K562 (cell line): ENCODE data around the gene PRKG1. TPM values are rescaled to one million over a fixed set of nuclear protein-coding genes. Genes with fewer than 3 reads are reported as not detected.

Source experiments
- ATAC-seq: fragments of 200-7000 bp; cut with Tn5 transposase; 3 replicates; pipeline ENCODE4 v1.9.1; 2020; ENCODE audit warnings: moderate library complexity
- BruUV-seq: library from RNA; stranded (reverse); fragments of 400-500 nt; replicated peaks from 2 replicates; lab custom pipeline; 2021; lab: Mats Ljungman, UMichigan
- CTCF ChIA-PET: fragments of 300-600 bp; formaldehyde crosslinking; extraction: SDS; loops from one replicate; lab custom pipeline; 2021; ENCODE audit warnings: low intra/inter-chr PET ratio; lab: Yijun Ruan, JAX
- POLR2A ChIA-PET: fragments of 300-600, 350-650 bp; sonication (Branson Sonifier 250); formaldehyde crosslinking; extraction: SDS; loops from one replicate; lab custom pipeline; 2021; ENCODE audit warnings: antibody characterized with exemption, inconsistent platforms; lab: Yijun Ruan, JAX
- DNase-seq, 4 experiments: peaks; one replicate each; pipeline versions ENCODE4 v3.0.0 to v3.0.0-alpha.2; 2011 to 2018; ENCODE audit warnings: low spot score in 3 of 4, mixed read lengths in 3 of 4; ENCODE audit errors: extremely low read depth in 1 of 4
- FAIRE-seq: peaks from 2 replicates; lab custom pipeline; 2011; peaks lifted over from hg19 to GRCh38; lab: Jason Lieb, UNC
- H2AFZ ChIP-seq: 2 replicates; pipeline ENCODE4 v1.6.0; 2011; ENCODE audit warnings: low read depth, low read length, control low read depth, inconsistent platforms
- H3K27ac ChIP-seq: fragments of 200-600 bp; 3 replicates; pipeline ENCODE4 v1.8.0; 2011; ENCODE audit warnings: low read depth, mild to moderate bottlenecking, control low read depth, inconsistent platforms, low read length, moderate library complexity, mixed read lengths; ENCODE audit errors: extremely low read depth
- H3K27me3 ChIP-seq, 2 experiments: fragments of 300-600 bp in 1 of 2; 2 replicates in 1 of 2; 3 replicates in 1 of 2; pipeline versions ENCODE4 v1.6.0 to v1.8.0; 2011; ENCODE audit warnings: inconsistent platforms in 2 of 2, low read length in 2 of 2, mild to moderate bottlenecking in 1 of 2, mixed read lengths in 1 of 2, moderate library complexity in 1 of 2; ENCODE audit not compliant: control insufficient read depth in 2 of 2, insufficient read depth in 2 of 2
- H3K36me3 ChIP-seq: fragments of 300-600 bp; 3 replicates; pipeline ENCODE4 v1.8.0; 2011; ENCODE audit warnings: mild to moderate bottlenecking, low read length, inconsistent platforms; ENCODE audit not compliant: control insufficient read depth, insufficient read depth
- H3K4me1 ChIP-seq, 2 experiments: fragments of 200-600 bp in 1 of 2; replicated peaks in 1 of 2; 2 replicates in 1 of 2; 3 replicates in 1 of 2; pipeline versions ENCODE4 v1.5.1 to v1.8.0; 2011; ENCODE audit warnings: inconsistent platforms in 2 of 2, low read length in 2 of 2, mild to moderate bottlenecking in 1 of 2, mixed read lengths in 1 of 2, moderate library complexity in 1 of 2; ENCODE audit not compliant: control insufficient read depth in 2 of 2, insufficient read depth in 2 of 2
- H3K4me2 ChIP-seq: 2 replicates; pipeline ENCODE4 v1.6.1; 2011; ENCODE audit warnings: low read length, control low read depth, inconsistent platforms, mixed read lengths; ENCODE audit not compliant: insufficient read depth
- H3K4me3 ChIP-seq: fragments of 200-600 bp; sonication (generic), shearing (Covaris generic); 2 replicates; pipeline ENCODE4 v1.5.1; 2016; ENCODE audit warnings: control low read depth, inconsistent platforms
- H3K79me2 ChIP-seq: fragments of 200-600 bp; 3 replicates; pipeline ENCODE4 v1.8.0; 2011; ENCODE audit warnings: low read length, inconsistent platforms; ENCODE audit not compliant: control insufficient read depth, insufficient read depth
- H3K9ac ChIP-seq, 2 experiments: 2 replicates each; pipeline versions ENCODE4 v1.6.0 to v1.6.1; 2011; ENCODE audit warnings: low read depth in 2 of 2, low read length in 2 of 2, control low read depth in 1 of 2, inconsistent platforms in 1 of 2, mild to moderate bottlenecking in 1 of 2, mixed read lengths in 1 of 2; ENCODE audit not compliant: insufficient read depth in 1 of 2
- H3K9me1 ChIP-seq: one replicate; pipeline ENCODE4 v1.6.0; 2011; ENCODE audit warnings: inconsistent platforms, mild to moderate bottlenecking, low read length, moderate library complexity; ENCODE audit not compliant: control insufficient read depth, insufficient read depth
- H3K9me3 ChIP-seq: replicated peaks from 2 replicates; pipeline ENCODE4 v1.5.1; 2011; ENCODE audit warnings: low read depth, low read length, inconsistent platforms; ENCODE audit not compliant: control insufficient read depth, insufficient read depth
- H4K20me1 ChIP-seq: replicated peaks from 2 replicates; pipeline ENCODE4 v1.6.1; 2011; ENCODE audit warnings: low read length, inconsistent platforms, mixed read lengths; ENCODE audit not compliant: control insufficient read depth, insufficient read depth
- ARID2 ChIP-seq: fragments of 450-650 bp; IDR thresholded peaks from 2 replicates; pipeline ENCODE4 v1.6.1; 2017; ENCODE audit warnings: antibody characterized with exemption, mild to moderate bottlenecking
- E2F3 ChIP-seq: fragments of 250-450 bp; sonication (Bioruptor Pico); IDR thresholded peaks from 2 replicates; pipeline ENCODE4 v1.4.0; 2020; ENCODE audit warnings: mild to moderate bottlenecking
- HDAC1 ChIP-seq, 2 experiments: fragments of 450-650 bp; IDR thresholded peaks; 2 replicates each; pipeline ENCODE4 v1.6.1; 2016 to 2017; ENCODE audit warnings: inconsistent platforms in 1 of 2, mild to moderate bottlenecking in 1 of 2, moderate library complexity in 1 of 2
- HLTF ChIP-seq: fragments of 450-650 bp; IDR thresholded peaks from 2 replicates; pipeline ENCODE4 v1.6.1; 2016
- IFI16 ChIP-seq: fragments of 250-450 bp; sonication (Bioruptor Pico); IDR thresholded peaks from 2 replicates; pipeline ENCODE4 v2.1.2; 2022; ENCODE audit warnings: mild to moderate bottlenecking, inconsistent platforms
- KAT7 ChIP-seq: sonication (generic); formaldehyde crosslinking; IDR thresholded peaks from 2 replicates; pipeline ENCODE4 v1.8.0; 2022; ENCODE audit warnings: missing genetic modification reagents, mild to moderate bottlenecking, borderline replicate concordance
- MEF2D ChIP-seq: conservative IDR thresholded peaks from 2 replicates; pipeline ENCODE4 v1.6.1; 2016; ENCODE audit warnings: low read depth, missing genetic modification characterization, missing compliant biosample characterization
- NFE2L1 ChIP-seq: fragments of 450-650 bp; IDR thresholded peaks from 2 replicates; pipeline ENCODE4 v1.6.1; 2016; ENCODE audit warnings: missing genetic modification characterization, low read depth, mild to moderate bottlenecking, missing compliant biosample characterization, moderate library complexity, borderline replicate concordance
- NONO ChIP-seq, 2 experiments: fragments of 200-400 bp in 1 of 2; fragments of 450-650 bp in 1 of 2; formaldehyde crosslinking in 1 of 2; IDR thresholded peaks; 2 replicates each; pipeline ENCODE4 v1.6.1; 2017; ENCODE audit warnings: low read depth in 2 of 2, mild to moderate bottlenecking in 2 of 2, moderate library complexity in 2 of 2, low read length in 1 of 2
- PHF21A ChIP-seq: fragments of 450-650 bp; IDR thresholded peaks from 2 replicates; pipeline ENCODE4 v1.6.1; 2017; ENCODE audit warnings: low read depth, borderline replicate concordance
- RAD21 ChIP-seq, 2 experiments: fragments of 250-450 bp in 1 of 2; fragments of 450-650 bp in 1 of 2; sonication (Bioruptor Pico) in 1 of 2; formaldehyde crosslinking in 1 of 2; IDR thresholded peaks in 1 of 2; conservative IDR thresholded peaks in 1 of 2; 2 replicates each; pipeline versions ENCODE4 v1.4.0 to v1.8.0; 2020 to 2022; ENCODE audit warnings: mild to moderate bottlenecking in 2 of 2, moderate library complexity in 1 of 2
- RAD51 ChIP-seq: fragments of 450-650 bp; IDR thresholded peaks from 2 replicates; pipeline ENCODE4 v1.7.1; 2016; ENCODE audit warnings: low read depth, mild to moderate bottlenecking, borderline replicate concordance
- SAFB2 ChIP-seq: fragments of 200-400 bp; formaldehyde crosslinking; IDR thresholded peaks from 2 replicates; pipeline ENCODE4 v1.6.1; 2018; ENCODE audit warnings: borderline replicate concordance, low read length, low read depth, moderate library complexity; ENCODE audit not compliant: severe bottlenecking
- SLC30A9 ChIP-seq: fragments of 250-450 bp; sonication (Bioruptor Pico); IDR thresholded peaks from 2 replicates; pipeline ENCODE4 v1.8.0; 2022; ENCODE audit warnings: mild to moderate bottlenecking, moderate library complexity
- TARDBP ChIP-seq: fragments of 450-650 bp; IDR thresholded peaks from 2 replicates; pipeline ENCODE4 v1.6.1; 2016
- USF2 ChIP-seq: sonication (generic); formaldehyde crosslinking; IDR thresholded peaks from 2 replicates; pipeline ENCODE4 v1.5.0; 2020; ENCODE audit warnings: missing genetic modification reagents
- ZNF224 ChIP-seq: sonication (generic); formaldehyde crosslinking; IDR thresholded peaks from 2 replicates; pipeline ENCODE4 v1.8.0; 2022; ENCODE audit warnings: mild to moderate bottlenecking, missing genetic modification reagents
- ZNF239 ChIP-seq: fragments of 250-450 bp; sonication (Bioruptor Pico); IDR thresholded peaks from 2 replicates; pipeline ENCODE4 v1.4.0; 2020; ENCODE audit warnings: mild to moderate bottlenecking
- ZNF644 ChIP-seq: fragments of 200-800 bp; sonication (Bioruptor generic); IDR thresholded peaks from 2 replicates; pipeline ENCODE4 v1.6.1; 2016; ENCODE audit warnings: low read depth, missing genetic modification characterization, missing compliant biosample characterization
- WGBS: fragments of 100-300 bp; shearing (Covaris generic); methylation state at CpG from one replicate; pipeline ENCODE4 v1.1.6; 2016; ENCODE audit warnings: low coverage, mixed read lengths; ENCODE audit not compliant: insufficient coverage; ENCODE audit errors: missing lambda C conversion rate; 5-methylcytosine and 5-hydroxymethylcytosine counted together
- in situ Hi-C: fragments of 300-500 bp; cut with MboI; formaldehyde crosslinking; loops from 4 replicates; pipeline ENCODE4 v1.15.0; 2018; ENCODE audit warnings: inconsistent platforms, mixed read lengths
- intact Hi-C: fragments of 100-400 bp; cut with micrococcal nuclease; formaldehyde crosslinking; loops from 2 replicates; pipeline ENCODE4 v1.14.2; 2022
- polyA plus RNA-seq, 8 experiments: library from polyadenylated mRNA; depleted of rRNA in 4 of 8; stranded (reverse) in 5 of 8; unstranded in 3 of 8; fragments of >200 nt; fragmentation: Nextera tagmentation in 2 of 8; fragmentation: Illumina TruSeq in 1 of 8; extraction: Ambion mirVana in 2 of 8; extraction: Trizol in 1 of 8; gene quantifications; 2 replicates each; pipeline versions ENCODE4 v1.2.1 to v1.2.3, GENCODE V29; 2011 to 2014; ENCODE audit warnings: inconsistent platforms in 1 of 8, missing spikeins in 1 of 8
- total RNA-seq, 7 experiments: library from RNA; depleted of rRNA in 6 of 7; stranded (reverse); fragments of >200 nt in 6 of 7; fragmentation: Illumina TruSeq in 2 of 7; extraction: Trizol in 2 of 7; gene quantifications; 2 replicates each; pipeline versions ENCODE4 v1.2.1 to v1.2.3, GENCODE V29; 2011 to 2021; ENCODE audit warnings: low replicate concordance in 1 of 7

Gene PRKG1
- total and polyA plus RNA-seq, 9 of the 15 experiments (the other 6 are each of a cell fraction or from before 2014, with no cell fraction given), result 0.22 TPM; not detected in 8

DNA sequence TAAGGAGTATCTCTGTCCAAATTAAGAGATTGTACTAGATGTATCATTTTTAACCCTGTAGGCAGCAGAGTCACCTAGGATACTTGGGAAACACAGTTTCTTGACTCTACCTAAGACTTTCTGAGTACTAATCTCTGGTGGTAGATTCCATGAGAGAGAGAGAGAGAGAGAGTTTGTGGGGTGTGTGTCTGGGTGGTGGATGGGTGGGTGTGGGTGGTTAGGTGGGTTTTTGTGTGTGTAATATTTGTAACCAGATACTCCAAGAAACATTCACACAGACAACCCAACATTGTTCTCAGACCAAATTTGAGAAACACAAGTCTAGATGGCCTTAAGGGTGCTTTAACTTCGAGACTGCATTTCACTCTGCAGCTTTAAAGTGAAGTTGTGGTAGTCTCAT, 215.2 kb downstream of the PRKG1 start (continued):
- no peak for TF ChIP-seq MEF2D (tag)
- TF ChIP-seq USF2 (CRISPR knock-in tag), result no peak
- TF ChIP-seq E2F3 (CRISPR knock-in tag), result no peak
- no peak for TF ChIP-seq SAFB2
- no peak for TF ChIP-seq PHF21A
- no peak for TF ChIP-seq NONO (IDR thresholded peaks at IDR 0.05; ENCODE audit: low read depth in 2 of 2, low read length in 1 of 2)

DNA sequence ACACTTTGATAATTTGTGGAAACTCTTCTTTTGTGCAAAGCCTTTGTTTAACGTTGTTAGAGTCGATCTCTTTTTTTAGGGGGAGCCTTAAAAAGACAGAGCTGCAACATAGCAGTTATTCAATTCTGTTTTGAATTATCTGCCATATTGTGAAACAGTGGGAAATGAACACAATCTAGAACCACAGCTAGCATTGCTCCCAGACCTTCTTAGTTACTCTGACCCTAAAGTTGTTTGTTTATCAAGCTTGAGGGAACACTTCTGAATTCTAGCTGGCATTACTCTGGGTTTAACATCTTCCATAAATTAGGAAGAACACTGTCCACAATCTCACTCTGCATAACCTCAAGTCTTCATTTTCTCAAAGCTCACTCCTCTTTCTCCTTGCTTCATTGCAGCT, 217.7 kb downstream of the PRKG1 start:
- no TSS peak for BruUV-seq
- no peaks in the 10 kb centered on the region for H3K4me1 ChIP-seq
- no peak overlapping the region for H3K4me3 ChIP-seq
- H3K9ac ChIP-seq, result no peak overlapping the region
- TF ChIP-seq RAD21 (CRISPR knock-in tag; conservative IDR thresholded peaks at IDR 0.05 in 1 of 2, IDR thresholded peaks at IDR 0.05 in 1 of 2), result no peak
- no peak for TF ChIP-seq IFI16 (CRISPR knock-in tag)
- no peak for TF ChIP-seq TARDBP
- TF ChIP-seq HLTF, result no peak
- no peak for TF ChIP-seq NFE2L1
- no peak for TF ChIP-seq KAT7 (CRISPR knock-in tag)
- TF ChIP-seq SLC30A9, result no peak
- TF ChIP-seq ZNF224 (CRISPR knock-in tag), result no peak
- no peak for TF ChIP-seq ZNF644 (tag)
- no peak for TF ChIP-seq HDAC1 (IDR thresholded peaks at IDR 0.05)
- TF ChIP-seq RAD51, result no peak
- TF ChIP-seq ZNF239 (CRISPR knock-in tag), result no peak
- no peak for TF ChIP-seq ARID2
- no peaks in the 10 kb centered on the region for H4K20me1 ChIP-seq
- no peaks in the 10 kb centered on the region for H3K27me3 ChIP-seq
- H3K79me2 ChIP-seq, result no peaks in the 10 kb centered on the region
- in situ Hi-C loops, result no loop called here
- no peak overlapping the region for H3K27ac ChIP-seq
- H3K9me3 ChIP-seq, result no peaks in the 10 kb centered on the region
- FAIRE-seq (no peak), ATAC-seq (no peak), DNase-seq (no peak)
- ChIA-PET CTCF (no interaction called here), POLR2A (interaction anchor here (0.8 kb wide), 1 partner anchor 10 kb away, joined by 3 read pairs; no protein-coding TSS in a partner anchor)
- no peak overlapping the region for H3K4me2 ChIP-seq
- H2AFZ ChIP-seq, result no peak overlapping the region
- intact Hi-C loops, result no loop called here
- no peaks in the 10 kb centered on the region for H3K36me3 ChIP-seq
- WGBS, result 5% methylated on average over 2 of the region's 2 CpGs
- H3K9me1 ChIP-seq, result no peaks in the 10 kb centered on the region
